PC-9 (cell line): ENCODE data around the gene PNCK. TPM values are rescaled to one million over a fixed set of nuclear protein-coding genes. Genes with fewer than 3 reads are reported as not detected.

ENCODE experiments used
- BruUV-seq: library from RNA; stranded (reverse); fragments of 400-500 nt; replicated peaks from 2 replicates; lab custom pipeline; 2021; lab: Mats Ljungman, UMichigan
- CTCF ChIA-PET: fragments of 300-600 bp; sonication (Branson Sonifier 250); formaldehyde crosslinking; loops from one replicate; lab custom pipeline; 2022; ENCODE audit warnings: antibody characterized with exemption; lab: Charles Lee
- POLR2A ChIA-PET: fragments of 300-600 bp; sonication (Branson Sonifier 250); formaldehyde crosslinking; loops from one replicate; lab custom pipeline; 2022; ENCODE audit warnings: antibody characterized with exemption; ENCODE audit not compliant: unreplicated experiment; lab: Charles Lee
- DNase-seq, 2 experiments: peaks; one replicate each; pipeline versions ENCODE4 v3.0.0 to v3.0.0-alpha.2; 2015 to 2022; ENCODE audit warnings: mixed read lengths in 1 of 2
- H2AFZ ChIP-seq: fragments of 200-600 bp; sonication (generic); 2 replicates; pipeline ENCODE4 v1.8.1; 2017; ENCODE audit warnings: antibody characterized with exemption
- H3F3A ChIP-seq: fragments of 200-600 bp; sonication (generic); 2 replicates; pipeline ENCODE4 v1.8.1; 2017; ENCODE audit warnings: antibody characterized with exemption, mild to moderate bottlenecking, low read depth; ENCODE audit not compliant: insufficient read depth
- H3K27ac ChIP-seq: fragments of 200-600 bp; sonication (generic); 2 replicates; pipeline ENCODE4 v1.6.1; 2016; ENCODE audit warnings: mixed run types
- H3K27me3 ChIP-seq: fragments of 200-600 bp; sonication (generic); 2 replicates; pipeline ENCODE4 v1.6.1; 2016; ENCODE audit warnings: low read depth, mixed run types; ENCODE audit not compliant: insufficient read depth
- H3K36me3 ChIP-seq: fragments of 200-600 bp; sonication (generic); 2 replicates; pipeline ENCODE4 v1.6.1; 2016; ENCODE audit warnings: low read depth, mixed run types
- H3K4me1 ChIP-seq: fragments of 200-600 bp; sonication (generic); replicated peaks from 2 replicates; pipeline ENCODE4 v1.6.1; 2016; ENCODE audit warnings: mixed run types; ENCODE audit not compliant: insufficient read depth
- H3K4me2 ChIP-seq: fragments of 200-600 bp; sonication (generic); 2 replicates; pipeline ENCODE4 v1.6.1; 2017; ENCODE audit warnings: mixed run types
- H3K4me3 ChIP-seq: fragments of 200-600 bp; sonication (generic); 2 replicates; pipeline ENCODE4 v1.6.1; 2016; ENCODE audit warnings: mixed run types
- H3K79me2 ChIP-seq: fragments of 200-600 bp; sonication (generic); 2 replicates; pipeline ENCODE4 v1.6.1; 2017; ENCODE audit warnings: low read depth, mixed run types
- H3K9me2 ChIP-seq: fragments of 200-600 bp; sonication (generic); 2 replicates; pipeline ENCODE4 v1.8.1; 2017; ENCODE audit warnings: mild to moderate bottlenecking; ENCODE audit not compliant: insufficient read depth
- H3K9me3 ChIP-seq: fragments of 200-600 bp; sonication (generic); 2 replicates; pipeline ENCODE4 v1.8.1; 2016; ENCODE audit warnings: low read depth; ENCODE audit not compliant: insufficient read depth
- H4K20me1 ChIP-seq: fragments of 200-600 bp; sonication (generic); 2 replicates; pipeline ENCODE4 v1.8.1; 2017; ENCODE audit not compliant: insufficient read depth
- CTCF ChIP-seq: fragments of 200-600 bp; sonication (generic); conservative IDR thresholded peaks from 2 replicates; pipeline ENCODE4 v1.6.1; 2017; ENCODE audit warnings: mixed run types, antibody characterized with exemption, mild to moderate bottlenecking, moderate library complexity
- EZH2 ChIP-seq: fragments of 200-600 bp; sonication (generic); IDR thresholded peaks from 2 replicates; pipeline ENCODE4 v1.8.0; 2017; ENCODE audit warnings: antibody characterized with exemption, low read depth
- intact Hi-C: fragments of 100-400 bp; cut with micrococcal nuclease; formaldehyde crosslinking; loops from one replicate; pipeline ENCODE4 v1.10.0; 2022; ENCODE audit not compliant: unreplicated experiment
- total RNA-seq: library from RNA; stranded (reverse); gene quantifications from 2 replicates; pipeline ENCODE4 v1.2.3, GENCODE V29; 2021

PNCK gene
- total RNA-seq, 1 experiment from 2014 or later, result 1.0 TPM

GRCh38 chrX:153670748-153671588, 2.6 kb downstream of the PNCK start:
- intact Hi-C loops, result no loop called here
- no peak for DNase-seq
- Histone ChIP-seq H3K79me2 (no peaks in the 10 kb centered on the region), H4K20me1 (no peaks in the 10 kb centered on the region), H2AFZ (no peak overlapping the region), H3K4me2 (no peak overlapping the region), H3F3A (no peaks in the 10 kb centered on the region), H3K4me1 (no peaks in the 10 kb centered on the region), H3K36me3 (no peaks in the 10 kb centered on the region), H3K9me3 (no peaks in the 10 kb centered on the region), H3K4me3 (no peak overlapping the region), H3K27me3 (peaks cover 10% of the 10 kb centered on the region; the same call in 1 of the 2 replicates), H3K9me2 (no peaks in the 10 kb centered on the region), H3K27ac (no peak overlapping the region)
- POLR2A ChIA-PET, result no interaction called here
- BruUV-seq, result no TSS peak
- TF ChIP-seq EZH2 (no peak), CTCF (no peak)
- CTCF ChIA-PET, result no interaction called here

GRCh38 chrX:153669901-153670731, 3.5 kb downstream of the PNCK start:
- Histone ChIP-seq H3K4me2 (no peak overlapping the region), H3F3A (no peaks in the 10 kb centered on the region), H3K27me3 (peaks cover 18% of the 10 kb centered on the region; the same call in 1 of the 2 replicates), H3K4me1 (no peaks in the 10 kb centered on the region), H2AFZ (no peak overlapping the region), H4K20me1 (no peaks in the 10 kb centered on the region), H3K36me3 (no peaks in the 10 kb centered on the region), H3K9me3 (no peaks in the 10 kb centered on the region), H3K79me2 (no peaks in the 10 kb centered on the region), H3K27ac (no peak overlapping the region), H3K9me2 (no peaks in the 10 kb centered on the region), H3K4me3 (no peak overlapping the region)
- BruUV-seq, result no TSS peak
- intact Hi-C loops, result loop anchor here (2.0 to 10.0 kb wide), 3 partner anchors 115 to 635 kb away; no protein-coding TSS in a partner anchor
- ChIA-PET CTCF (interaction anchor here (1.3 kb wide), 1 partner anchor 131 kb away, joined by 3 read pairs; no protein-coding TSS in a partner anchor), POLR2A (no interaction called here)
- DNase-seq, result no peak
- TF ChIP-seq CTCF (no peak), EZH2 (no peak)

GRCh38 chrX:153669174-153669890, 4.3 kb downstream of the PNCK start:
- H3F3A ChIP-seq, result no peaks in the 10 kb centered on the region
- ChIA-PET POLR2A (no interaction called here), CTCF (interaction anchor here (0.5 to 1.3 kb wide), 2 partner anchors 130 to 160 kb away, joined by 3 read pairs; no protein-coding TSS in a partner anchor)
- no peaks in the 10 kb centered on the region for H3K9me3 ChIP-seq
- BruUV-seq, result no TSS peak
- no peak overlapping the region for H3K27ac ChIP-seq
- intact Hi-C loops, result loop anchor here (2.0 to 10.0 kb wide), 3 partner anchors 115 to 635 kb away; no protein-coding TSS in a partner anchor
- H3K36me3 ChIP-seq, result no peaks in the 10 kb centered on the region
- DNase-seq, result no peak
- TF ChIP-seq EZH2, result no peak
- peak; percentile 83 for TF ChIP-seq CTCF
- no peak overlapping the region for H3K4me3 ChIP-seq
- peaks cover 21% of the 10 kb centered on the region; the same call in 1 of the 2 replicates for H3K27me3 ChIP-seq
- no peaks in the 10 kb centered on the region for H3K4me1 ChIP-seq
- H2AFZ ChIP-seq, result no peak overlapping the region
- H3K9me2 ChIP-seq, result no peaks in the 10 kb centered on the region
- no peaks in the 10 kb centered on the region for H4K20me1 ChIP-seq
- no peaks in the 10 kb centered on the region for H3K79me2 ChIP-seq
- no peak overlapping the region for H3K4me2 ChIP-seq
